ENCODE data around the gene PLIN4.

The PLIN4 gene

DNA sequence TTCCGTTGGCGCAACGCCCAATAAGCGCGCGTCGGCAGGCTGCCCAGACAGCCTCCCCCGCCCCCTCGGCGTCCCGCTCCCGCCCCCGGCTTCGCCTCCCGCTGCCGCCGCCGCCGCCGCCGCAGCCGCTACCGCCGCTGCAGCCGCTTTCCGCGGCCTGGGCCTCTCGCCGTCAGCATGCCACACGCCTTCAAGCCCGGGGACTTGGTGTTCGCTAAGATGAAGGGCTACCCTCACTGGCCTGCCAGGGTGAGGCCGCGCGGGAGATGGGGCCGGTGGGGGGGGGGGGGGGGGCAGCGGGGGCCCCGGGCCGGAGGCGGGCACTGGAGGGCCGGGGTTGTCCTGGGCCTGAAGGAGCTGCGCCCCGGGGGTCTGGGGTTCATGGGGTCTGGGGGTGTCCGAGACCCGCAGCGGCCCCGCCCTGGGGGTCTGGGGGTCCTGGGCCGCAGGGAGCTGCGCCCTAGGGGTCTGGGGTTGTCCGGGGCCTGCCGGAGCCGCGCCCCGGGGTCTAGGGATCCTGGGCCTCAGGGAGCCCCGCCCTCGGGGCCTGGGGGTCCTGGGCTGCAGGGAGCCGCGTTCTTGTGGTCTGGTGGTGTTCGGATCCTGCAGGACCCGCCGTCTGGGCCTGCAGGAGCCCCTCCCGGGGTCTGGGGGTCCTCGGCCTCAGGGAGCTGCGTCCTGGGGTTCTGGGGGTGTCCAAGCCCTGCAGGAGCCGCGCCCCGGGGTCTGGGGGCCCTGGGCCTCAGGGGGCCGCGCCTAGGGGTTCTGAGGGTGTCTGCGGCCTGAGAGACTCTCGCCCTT is 45.9 kb downstream of the PLIN4 start, which contains the start of gene HDGFL2:
Gene HDGFL2, plus strand, starts transcription at position 124 of the 801 bp plus-strand sequence. Its CDS starts 54 bp downstream, at position 178.
- no peak for DNase-seq (ENCODE audit: low read depth)
- H3K4me3 ChIP-seq (ENCODE audit: low read depth, low read length): peak within 1 kb of the TSS; percentile 98

DNA sequence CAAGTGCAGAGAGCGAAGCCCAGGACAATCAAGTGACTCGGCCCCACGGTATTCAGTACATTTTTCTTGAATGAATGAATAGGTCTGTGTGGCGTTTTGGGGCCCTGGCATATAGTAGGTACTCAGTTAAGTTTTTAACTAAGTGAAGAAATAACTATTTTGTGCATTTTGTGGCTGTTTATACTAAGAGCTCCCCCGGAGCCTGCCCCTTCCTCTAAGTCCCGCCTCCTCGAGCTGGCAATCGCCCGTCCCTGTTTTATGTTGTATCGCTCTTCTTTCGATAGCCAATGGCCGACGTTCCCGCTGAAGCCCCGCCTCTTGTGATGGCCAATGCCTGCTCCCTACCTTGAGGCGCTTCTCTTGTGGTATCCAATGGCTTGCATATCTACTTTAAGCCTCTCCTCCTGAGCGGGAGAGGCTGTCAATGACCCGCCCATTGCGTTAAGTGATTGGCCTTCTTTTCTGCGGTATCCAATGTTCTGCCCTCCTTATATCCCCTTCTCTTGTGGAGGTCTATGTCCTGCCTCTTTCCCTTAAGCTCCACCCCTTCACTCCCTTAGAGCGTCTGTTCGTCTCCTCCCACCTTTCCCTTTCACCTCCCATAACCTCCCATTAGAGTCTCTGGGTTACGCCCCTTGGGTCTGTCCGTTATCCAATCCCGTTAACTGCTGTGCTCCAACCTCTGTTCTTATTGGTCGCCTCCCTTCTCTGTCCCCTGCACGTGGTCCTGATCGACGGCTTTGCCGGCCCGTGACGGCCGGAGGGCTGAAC is 46.7 kb downstream of the PLIN4 start:
- peak; percentile 100 for DNase-seq (ENCODE audit: low read depth)
- peak overlapping the region; percentile 64 for H3K4me3 ChIP-seq (ENCODE audit: low read depth, low read length)

DNA sequence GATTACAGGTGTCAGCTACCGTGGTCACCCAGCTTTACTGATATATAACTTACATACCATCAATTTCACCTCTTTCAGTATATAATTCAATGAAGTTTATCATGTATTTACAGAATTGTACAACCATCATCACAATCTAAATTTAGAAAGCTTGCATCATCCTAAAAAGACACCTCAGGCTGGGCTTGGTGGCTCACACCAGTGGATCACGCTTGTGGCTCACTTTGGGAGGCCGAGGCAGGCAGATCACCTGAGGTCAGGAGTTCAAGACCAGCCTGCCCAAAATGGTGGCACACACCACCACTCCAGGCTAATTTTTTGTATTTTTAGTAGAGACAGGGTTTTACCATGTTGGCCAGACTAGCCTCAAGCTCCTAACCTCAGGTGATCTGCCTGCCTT is 50.5 kb downstream of the PLIN4 start:
- DNase-seq (ENCODE audit: low read depth): no peak
- no peak overlapping the region for H3K4me3 ChIP-seq (ENCODE audit: low read depth, low read length)

DNA sequence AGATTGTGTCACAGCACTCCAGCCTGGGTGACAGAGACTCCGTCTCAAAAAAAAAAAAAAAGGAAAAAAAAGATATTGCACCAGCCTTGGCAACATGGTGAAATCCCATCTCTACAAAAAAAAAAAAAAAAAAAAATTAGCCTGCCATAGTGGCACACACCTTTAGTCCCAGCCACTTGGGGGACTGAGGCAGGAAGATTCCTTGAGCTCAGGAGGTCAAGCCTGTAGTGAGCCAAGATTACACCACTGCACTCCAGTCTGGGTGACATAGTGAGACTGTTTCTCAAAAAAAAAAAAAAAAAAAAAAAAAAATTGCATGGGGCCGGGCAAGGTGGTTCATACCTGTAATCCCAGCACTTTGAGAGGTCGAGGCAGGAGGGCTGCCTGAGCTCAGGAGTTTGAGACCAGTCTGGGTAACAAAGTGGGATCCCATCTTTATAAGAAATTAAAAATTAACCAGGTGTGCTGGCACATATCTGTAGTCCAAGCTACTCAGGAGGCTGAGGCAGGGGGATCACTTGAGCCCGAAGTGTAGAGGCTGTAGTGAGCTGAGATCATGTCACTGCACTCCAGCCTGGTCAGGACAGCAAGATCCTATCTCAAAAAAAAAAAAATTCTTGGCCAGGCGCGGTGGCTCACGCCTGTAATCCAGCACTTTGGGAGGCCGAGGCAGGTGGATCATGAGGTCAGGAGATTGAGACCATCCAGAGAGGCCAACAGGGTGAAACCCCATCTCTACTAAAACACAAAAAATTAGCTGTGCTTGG is 53.3 kb downstream of the PLIN4 start:
- no peak for DNase-seq (ENCODE audit: low read depth)
- no peak overlapping the region for H3K4me3 ChIP-seq (ENCODE audit: low read depth, low read length)

DNA sequence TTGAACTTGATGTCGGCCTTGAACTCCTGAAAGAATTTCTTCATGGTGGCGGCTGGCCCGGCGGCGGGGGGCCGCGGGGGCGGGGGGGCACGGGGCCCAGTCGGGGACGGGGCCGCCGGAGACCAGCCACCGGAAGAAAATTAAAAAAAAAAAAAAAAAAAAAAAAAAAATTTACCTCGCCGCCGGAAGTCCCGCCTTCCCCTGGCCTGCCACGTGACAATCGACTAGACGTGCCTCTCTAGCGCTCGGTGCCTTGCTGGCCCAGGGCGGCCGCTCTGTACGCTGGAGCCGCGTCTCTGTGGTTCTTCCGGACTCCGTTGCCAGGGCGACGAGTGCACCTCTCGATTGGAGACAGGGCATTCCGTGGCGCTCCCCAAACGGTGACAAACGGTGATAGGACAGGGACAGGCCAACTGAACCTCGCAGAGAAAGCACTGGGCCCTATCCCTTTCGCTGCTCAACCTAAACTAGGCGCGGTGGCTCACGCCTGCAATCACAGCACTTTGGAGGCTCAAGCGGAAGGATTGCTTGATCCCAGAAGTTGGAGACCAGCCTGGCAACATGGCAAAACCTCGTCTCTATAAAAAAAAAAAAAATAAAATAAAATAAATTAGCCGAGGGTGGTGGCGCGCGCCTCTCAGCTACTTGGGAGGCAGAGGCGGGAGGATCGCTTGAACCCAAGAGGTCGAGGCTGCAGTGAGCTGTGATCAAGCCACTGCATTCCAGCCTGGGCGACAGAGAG is 60.5 kb downstream of the PLIN4 start, which contains the start of gene UBXN6:
Gene UBXN6, minus strand, starts transcription at position 141 of the 742 bp plus-strand sequence. Its CDS starts 97 bp downstream, at position 44.
- DNase-seq (ENCODE audit: low read depth): peak; percentile 98
- H3K4me3 ChIP-seq (ENCODE audit: low read depth, low read length): peak within 1 kb of the TSS; percentile 89

DNA sequence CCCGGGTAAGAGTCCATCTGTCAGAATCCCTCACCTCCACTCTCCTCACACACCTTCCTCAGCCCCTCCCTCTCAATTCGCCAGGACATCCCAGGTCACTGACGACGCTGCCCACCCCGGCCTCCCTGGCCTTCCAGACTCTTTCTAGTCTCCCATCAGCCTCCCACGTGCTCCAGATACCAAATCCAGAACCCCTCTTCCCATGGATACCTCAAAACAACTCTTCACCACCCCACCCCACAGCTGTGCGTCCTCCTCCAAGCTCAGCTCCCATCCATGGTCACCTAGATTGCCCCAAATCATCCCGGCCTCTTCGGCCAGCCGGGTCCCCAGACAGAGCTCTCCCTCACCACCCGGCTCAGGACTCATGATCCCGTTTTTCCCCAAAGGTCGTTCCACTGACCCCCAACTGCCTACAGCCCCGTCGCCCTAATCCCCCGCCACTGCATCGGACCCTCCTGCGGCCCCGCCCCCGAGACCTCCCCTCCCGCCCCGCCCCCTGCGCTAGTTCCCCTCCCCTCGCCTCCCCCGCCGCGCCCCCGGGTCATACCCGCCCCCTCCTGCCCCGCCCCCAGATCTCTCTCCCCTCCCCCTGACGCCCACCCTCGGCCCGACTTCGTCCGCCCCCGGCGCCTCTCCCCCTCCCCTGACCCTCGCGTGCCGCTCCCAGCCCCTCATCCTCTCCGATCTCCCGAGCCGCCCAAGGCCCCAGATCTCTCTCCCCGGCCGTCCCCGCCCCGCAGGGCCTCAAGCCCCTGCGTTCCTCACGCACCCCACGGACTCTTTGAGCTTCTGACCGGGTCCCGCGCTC is 61.2 kb downstream of the PLIN4 start:
- H3K4me3 ChIP-seq (ENCODE audit: low read depth, low read length): peak overlapping the region; percentile 89
- peak; percentile 35 for DNase-seq (ENCODE audit: low read depth)

DNA sequence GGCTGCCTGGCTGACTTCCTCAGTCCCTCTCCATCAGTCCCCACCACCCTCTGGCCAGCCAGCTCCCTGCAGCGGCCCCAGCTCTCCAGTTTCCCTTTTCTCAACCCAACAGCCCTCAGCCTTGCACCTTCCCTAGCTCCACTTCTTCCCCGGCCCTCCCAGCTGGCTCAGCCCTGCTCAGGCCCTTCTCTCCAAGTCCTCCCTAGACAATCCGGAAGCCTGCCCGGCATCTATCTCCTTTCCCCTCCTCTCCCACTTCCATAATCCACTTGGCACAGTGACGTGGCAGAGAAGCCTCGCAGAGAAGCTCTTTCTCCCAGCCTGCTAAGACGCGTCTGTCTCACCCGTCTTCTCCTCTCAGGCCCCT is 61.8 kb downstream of the PLIN4 start:
- peak; percentile 36 for DNase-seq (ENCODE audit: low read depth)
- H3K4me3 ChIP-seq (ENCODE audit: low read depth, low read length): peak overlapping the region; percentile 89

DNA sequence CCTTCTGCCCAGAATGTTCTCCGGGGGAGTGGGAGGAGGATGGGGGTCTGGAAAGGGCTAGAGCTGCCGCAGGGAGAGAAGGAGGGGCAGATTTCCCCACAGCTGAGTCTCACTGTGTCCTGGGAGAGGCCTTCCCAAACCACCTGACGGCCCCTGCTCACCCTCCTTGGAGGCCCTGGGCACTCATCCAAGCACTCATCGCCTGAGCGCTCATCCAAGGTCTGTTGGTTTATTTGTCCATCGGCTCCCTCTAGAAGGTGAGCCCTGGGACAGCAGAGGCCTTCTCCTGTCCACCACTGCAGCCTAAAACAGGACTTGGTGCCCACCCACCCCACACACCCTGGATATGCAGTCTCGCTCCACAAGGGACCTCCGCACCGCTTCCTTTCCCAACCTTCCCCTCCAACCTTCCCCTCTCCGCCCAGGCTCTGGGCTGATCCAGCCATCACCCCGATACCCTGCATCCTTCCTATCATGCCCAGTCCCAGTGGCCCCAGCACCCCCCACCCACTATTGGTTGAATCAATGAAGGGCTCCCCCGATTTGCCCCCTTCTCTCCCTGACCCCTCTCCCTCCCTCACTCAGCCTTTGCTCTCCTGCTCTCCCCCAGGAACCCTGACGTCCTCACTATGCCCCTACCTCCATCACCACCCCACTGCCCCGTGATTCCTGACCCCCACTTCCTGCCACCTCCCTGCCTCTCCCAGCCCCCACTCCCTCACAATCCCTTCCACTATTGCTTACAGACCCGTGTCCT is 62.4 kb downstream of the PLIN4 start:
- H3K4me3 ChIP-seq (ENCODE audit: low read depth, low read length): peak overlapping the region; percentile 89
- peak; percentile 73 for DNase-seq (ENCODE audit: low read depth)

DNA sequence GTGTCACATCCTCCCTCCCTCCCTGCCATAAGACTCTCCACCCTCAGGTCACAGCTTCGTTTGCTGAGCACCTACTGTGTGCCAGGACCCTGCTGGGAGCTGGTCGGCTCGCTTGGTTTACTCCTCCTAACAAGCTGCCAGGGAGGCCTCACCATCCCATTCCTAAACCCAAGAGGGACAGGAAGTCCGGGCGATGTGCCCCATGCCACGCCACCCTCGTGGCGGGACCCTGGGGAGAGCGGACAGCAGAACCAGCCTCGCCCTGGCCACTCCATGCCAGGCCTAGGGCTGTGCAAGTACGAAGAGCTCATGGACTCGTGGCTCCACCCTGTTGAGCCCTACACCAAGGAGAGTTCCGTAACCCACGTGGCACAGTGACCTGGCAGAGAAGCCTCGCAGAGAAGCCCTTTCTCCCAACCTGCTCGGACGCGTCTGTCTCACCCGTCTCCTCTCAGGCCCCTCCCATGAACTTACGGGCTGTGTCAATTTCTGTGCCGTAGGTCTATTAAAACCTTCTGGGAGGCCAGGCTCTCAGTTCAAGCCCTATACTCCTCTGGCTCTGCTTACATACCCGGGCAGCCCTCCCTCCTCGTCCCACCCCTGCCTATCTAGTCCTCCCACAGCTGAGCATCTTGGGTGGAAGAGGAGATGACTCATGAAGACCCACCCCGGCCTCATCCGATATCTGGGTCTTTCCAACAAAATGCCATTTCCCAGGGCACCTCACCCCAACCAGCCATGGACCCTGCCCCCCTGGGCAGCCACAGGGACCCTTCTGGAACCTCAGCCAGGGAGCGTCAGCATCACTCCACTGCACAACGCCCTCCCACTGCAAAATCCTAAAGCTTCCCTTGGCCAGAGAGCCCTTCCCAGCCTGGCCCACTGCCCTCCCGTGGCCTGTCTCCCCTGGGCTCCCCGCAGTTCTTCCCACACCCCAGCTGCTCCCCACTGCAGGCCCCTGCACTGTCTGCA is 63.3 kb downstream of the PLIN4 start:
- DNase-seq (ENCODE audit: low read depth): peak; percentile 57

DNA sequence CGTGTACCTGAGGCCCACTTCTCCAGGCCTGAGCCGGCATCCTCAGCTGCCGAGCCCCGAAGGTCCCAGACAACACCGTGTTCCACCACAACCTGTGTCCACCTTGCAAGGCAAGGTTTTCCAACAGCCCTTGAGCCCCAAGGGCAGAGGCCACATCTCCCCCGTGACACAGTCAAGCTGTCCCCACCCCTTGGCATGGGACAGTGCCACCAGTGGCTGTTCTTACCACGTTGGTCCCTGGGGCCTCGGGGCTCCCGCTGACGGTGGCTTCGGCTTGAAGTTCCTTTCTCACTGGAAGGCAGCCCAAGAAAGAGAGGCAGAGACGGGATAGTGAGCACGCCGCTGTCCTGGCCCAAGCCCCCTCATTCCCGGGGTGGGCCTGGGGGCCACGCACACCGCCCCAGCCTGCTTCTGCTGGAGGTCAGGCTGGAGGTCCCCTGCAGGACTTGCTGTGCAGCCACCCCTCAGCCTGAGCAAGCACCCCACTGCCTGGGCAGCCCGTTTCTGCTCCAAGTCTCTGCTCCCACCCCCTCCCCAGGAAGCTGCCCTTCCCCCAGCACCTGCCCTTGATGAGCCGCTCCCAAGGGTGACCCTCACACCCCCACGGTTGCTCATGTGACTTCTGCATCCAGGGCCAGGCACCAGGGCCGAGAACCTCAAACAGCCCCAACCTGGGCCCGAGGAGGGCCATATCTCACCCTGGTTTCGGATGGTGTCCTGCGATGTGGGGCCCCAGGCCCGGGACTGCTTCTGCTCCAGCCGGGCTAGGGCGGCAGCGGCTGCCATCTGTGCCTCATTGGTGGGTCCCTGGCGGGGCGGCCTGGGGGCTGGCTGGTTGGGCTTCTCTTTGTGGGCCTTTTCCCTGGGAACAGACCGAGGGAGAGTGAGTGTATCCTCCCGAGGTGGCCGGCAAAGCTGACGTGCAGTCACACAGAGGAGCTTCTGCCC is 64.8 kb downstream of the PLIN4 start:
- DNase-seq (ENCODE audit: low read depth): no peak
- H3K4me3 ChIP-seq (ENCODE audit: low read depth, low read length): no peak overlapping the region

More for the DNA sequence above, 63.3 kb downstream of the PLIN4 start:
- peak overlapping the region; percentile 89 for H3K4me3 ChIP-seq (ENCODE audit: low read depth, low read length)

DNA sequence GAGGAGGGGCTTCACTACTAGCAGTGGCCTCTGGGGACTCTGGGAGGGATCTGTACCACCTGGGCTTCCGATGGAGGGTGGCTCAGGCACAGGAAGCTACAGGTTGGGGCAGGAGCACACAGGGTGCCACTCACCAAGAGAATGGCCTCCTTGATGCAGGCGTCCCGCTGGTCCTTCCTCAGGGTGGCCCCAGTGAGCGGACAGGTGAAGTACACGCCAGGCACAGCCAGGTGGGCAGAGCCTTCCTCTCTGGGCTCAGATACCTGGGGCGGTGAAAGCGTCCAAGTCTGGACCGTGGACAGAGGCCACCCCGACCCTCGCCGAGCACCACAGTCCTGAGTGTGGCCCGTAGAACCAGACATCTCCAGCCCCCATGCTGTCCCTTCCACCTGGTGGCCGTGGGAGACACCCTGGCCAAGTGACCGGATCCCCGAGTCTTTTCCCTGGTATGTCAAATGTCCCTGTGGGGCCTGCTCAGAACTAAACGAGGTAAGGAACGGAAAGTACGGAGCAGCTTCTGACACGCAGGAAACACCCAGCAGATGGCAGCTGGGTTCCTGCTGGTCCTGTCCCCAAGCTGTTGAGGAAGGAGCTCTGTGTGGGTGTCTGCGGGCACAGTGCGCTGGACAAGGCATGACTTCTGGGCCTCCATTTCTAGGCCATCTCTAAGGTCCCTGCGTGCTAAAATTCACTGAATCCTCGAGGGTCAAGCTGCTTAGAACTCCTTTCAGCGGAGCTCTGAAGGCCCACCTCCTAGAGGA is 65.9 kb downstream of the PLIN4 start:
- no peak for DNase-seq (ENCODE audit: low read depth)
- no peak overlapping the region for H3K4me3 ChIP-seq (ENCODE audit: low read depth, low read length)

Measured in skeletal muscle cell (primary cell).